DLD1 (cell line): ENCODE data around the gene PCDHA1.
"Not testable (repeated sequence)": the region's sequence is repeated elsewhere in the genome, so short reads cannot be mapped to it uniquely, and the experiment has no call there.

Source experiments
- in situ Hi-C: cut with HindIII; loops from 2 replicates; pipeline ENCODE4 v1.10.0; 2017; ENCODE audit warnings: low sequenced_read_pairs

Gene PCDHA1

DNA sequence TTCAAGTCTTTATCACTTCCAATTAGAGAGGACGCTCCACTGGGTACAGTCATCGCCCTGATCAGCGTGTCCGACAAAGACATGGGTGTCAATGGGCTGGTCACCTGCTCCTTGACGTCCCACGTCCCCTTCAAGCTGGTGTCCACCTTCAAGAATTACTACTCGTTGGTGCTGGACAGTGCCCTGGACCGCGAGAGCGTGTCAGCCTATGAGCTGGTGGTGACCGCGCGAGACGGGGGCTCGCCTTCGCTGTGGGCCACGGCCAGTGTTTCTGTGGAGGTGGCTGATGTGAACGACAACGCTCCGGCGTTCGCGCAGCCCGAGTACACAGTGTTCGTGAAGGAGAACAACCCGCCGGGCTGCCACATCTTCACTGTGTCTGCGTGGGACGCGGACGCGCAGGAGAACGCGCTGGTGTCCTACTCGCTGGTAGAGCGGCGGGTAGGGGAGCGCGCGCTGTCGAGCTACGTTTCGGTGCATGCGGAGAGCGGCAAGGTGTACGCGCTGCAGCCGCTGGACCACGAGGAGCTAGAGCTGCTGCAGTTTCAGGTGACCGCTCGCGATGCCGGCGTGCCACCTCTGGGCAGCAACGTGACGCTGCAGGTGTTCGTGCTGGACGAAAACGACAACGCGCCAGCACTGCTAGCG is 22.4 kb downstream of the PCDHA1 start:
- in situ Hi-C loops: not testable (repeated sequence)

DNA sequence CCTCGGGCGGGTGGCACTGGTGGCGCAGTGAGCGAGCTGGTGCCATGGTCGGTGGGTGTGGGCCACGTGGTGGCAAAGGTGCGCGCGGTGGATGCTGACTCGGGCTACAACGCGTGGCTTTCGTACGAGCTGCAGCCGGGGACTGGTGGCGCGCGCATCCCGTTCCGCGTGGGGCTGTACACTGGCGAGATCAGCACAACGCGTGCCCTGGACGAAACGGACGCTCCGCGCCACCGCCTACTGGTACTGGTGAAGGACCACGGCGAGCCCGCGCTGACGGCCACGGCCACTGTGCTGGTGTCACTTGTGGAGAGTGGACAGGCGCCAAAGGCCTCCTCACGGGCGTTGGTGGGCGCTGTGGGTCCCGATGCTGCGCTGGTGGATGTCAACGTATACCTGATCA is 22.9 kb downstream of the PCDHA1 start:
- in situ Hi-C loops: no loop called here

DNA sequence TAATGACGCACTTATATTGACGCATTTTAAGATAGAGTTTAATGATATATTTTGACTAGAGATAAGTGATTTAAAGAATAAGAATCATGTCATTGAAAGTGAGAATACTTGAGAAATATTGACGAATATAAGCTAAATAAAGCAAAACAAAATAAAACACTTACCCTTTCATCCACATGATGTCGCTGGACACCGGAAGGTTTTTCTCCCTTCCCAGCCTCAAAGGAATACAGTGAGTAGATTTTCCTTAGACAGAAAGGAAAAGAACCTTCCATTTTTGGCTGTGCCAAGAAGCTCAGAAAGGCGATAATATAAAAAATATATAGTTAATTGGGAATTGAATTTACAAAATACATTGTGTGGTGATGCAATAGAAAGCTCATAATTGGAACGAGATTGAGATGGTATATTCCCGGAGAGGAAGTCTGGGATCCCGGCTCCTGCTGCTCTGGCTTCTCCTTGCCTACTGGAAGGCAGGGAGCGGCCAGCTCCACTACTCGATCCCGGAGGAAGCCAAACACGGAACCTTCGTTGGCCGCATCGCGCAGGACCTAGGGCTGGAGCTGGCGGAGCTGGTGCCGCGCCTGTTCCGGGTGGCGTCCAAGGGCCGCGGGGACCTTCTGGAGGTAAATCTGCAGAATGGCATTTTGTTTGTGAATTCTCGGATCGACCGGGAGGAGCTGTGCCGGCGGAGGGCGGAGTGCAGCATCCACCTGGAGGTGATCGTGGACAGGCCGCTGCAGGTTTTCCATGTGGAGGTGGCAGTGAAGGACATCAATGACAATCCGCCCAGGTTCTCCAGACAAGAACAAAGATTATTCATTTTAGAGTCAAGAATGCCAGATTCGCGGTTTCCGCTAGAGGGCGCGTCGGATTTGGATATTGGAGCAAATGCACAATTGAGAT is 35.7 kb downstream of the PCDHA1 start, which contains the start of gene PCDHA5:
TSS of gene PCDHA5 (plus strand) at position 239 of the 906 bp plus-strand sequence.
- in situ Hi-C loops: no loop called here

DNA sequence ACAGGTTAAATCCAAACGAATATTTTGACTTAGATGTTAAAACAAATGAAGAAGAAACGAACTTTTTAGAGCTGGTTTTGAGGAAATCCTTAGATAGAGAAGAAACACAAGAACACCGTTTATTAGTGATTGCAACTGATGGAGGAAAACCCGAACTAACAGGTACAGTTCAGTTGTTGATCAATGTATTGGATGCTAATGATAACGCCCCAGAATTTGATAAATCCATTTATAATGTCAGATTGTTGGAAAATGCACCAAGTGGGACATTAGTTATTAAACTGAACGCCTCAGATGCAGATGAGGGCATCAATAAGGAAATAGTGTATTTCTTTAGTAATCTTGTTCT is 36.3 kb downstream of the PCDHA1 start:
- in situ Hi-C loops: no loop called here

DNA sequence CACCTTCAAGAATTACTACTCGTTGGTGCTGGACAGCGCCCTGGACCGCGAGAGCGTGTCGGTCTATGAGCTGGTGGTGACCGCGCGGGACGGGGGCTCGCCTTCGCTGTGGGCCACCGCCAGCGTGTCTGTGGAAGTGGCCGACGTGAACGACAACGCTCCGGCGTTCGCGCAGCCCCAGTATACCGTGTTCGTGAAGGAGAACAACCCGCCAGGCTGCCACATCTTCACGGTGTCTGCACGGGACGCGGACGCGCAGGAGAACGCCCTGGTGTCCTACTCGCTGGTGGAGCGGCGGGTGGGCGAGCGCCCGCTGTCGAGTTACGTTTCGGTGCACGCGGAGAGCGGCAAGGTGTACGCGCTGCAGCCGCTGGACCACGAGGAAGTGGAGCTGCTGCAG is 37.0 kb downstream of the PCDHA1 start:
- in situ Hi-C loops: not testable (repeated sequence)

DNA sequence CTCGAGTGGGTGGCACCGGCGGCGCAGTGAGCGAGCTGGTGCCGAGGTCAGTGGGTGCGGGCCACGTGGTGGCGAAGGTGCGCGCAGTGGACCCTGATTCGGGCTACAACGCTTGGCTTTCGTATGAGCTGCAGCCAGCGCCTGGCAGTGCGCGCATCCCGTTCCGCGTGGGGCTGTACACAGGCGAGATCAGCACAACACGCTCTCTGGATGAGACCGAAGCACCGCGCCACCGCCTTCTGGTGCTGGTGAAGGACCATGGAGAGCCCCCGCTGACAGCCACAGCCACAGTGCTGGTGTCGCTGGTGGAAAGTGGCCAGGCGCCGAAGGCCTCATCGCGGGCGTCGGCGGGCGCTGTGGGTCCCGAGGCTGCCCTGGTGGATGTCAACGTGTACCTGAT is 37.5 kb downstream of the PCDHA1 start:
- in situ Hi-C loops: no loop called here

DNA sequence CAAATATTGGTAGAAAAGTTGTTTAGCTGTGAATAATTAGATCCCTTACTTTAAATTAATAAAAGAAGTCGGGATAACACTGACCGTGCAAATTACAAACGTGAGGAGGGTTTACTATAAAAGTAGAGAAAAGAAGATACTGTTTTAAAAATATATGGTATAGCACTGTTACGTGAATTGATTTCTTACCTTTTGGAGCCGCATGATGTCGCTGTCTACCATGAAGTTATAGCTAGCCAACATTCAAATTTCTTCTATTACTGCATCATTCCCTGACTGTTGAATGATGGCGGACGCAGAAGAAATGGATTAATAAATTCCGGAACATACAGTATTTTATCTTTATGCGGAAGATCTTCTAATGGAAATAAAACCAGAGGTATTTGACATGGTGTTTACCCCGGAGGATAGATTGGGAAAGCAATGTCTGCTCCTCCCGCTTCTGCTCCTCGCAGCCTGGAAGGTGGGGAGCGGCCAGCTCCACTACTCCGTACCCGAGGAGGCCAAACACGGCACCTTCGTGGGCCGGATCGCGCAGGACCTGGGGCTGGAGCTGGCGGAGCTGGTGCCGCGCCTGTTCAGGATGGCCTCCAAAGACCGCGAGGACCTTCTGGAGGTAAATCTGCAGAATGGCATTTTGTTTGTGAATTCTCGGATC is 41.9 kb downstream of the PCDHA1 start, which contains the start of gene PCDHA6:
TSS of gene PCDHA6 (plus strand) at position 257 of the 658 bp plus-strand sequence. CDS start at position 389, 132 bp downstream.
- in situ Hi-C loops: no loop called here

DNA sequence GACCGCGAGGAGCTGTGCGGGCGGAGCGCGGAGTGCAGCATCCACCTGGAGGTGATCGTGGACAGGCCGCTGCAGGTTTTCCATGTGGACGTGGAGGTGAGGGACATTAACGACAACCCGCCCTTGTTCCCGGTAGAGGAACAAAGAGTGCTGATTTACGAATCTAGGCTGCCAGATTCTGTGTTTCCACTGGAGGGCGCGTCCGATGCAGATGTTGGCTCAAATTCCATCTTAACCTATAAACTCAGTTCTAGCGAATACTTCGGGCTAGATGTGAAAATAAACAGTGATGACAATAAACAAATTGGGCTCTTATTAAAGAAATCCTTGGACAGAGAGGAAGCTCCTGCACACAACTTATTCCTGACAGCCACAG is 42.4 kb downstream of the PCDHA1 start:
- in situ Hi-C loops: no loop called here

DNA sequence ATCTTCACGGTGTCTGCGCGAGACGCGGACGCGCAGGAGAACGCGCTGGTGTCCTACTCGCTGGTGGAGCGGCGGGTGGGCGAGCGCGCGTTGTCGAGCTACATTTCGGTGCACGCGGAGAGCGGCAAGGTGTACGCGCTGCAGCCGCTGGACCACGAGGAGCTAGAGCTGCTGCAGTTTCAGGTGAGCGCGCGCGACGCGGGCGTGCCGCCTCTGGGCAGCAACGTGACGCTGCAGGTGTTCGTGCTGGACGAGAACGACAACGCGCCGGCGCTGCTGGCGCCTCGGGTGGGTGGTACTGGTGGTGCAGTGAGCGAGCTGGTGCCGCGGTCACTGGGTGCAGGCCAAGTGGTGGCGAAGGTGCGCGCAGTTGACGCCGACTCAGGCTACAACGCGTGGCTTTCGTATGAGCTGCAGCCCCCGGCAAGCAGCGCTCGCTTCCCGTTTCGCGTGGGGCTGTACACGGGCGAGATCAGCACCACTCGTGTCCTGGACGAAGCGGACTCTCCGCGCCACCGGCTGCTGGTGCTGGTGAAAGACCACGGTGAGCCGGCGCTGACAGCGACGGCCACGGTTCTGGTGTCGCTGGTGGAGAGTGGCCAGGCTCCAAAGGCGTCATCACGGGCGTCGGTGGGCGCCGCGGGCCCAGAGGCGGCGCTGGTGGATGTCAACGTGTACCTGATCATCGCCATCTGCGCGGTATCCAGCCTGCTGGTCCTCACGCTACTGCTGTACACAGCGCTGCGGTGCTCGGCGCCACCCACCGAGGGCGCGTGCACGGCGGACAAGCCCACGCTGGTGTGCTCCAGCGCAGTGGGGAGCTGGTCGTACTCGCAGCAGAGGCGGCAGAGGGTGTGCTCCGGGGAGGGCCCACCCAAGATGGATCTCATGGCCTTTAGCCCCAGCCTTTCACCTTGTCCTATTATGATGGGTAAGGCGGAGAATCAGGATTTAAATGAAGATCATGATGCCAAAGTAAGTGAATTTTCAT is 43.9 kb downstream of the PCDHA1 start:
- in situ Hi-C loops: not testable (repeated sequence)

DNA sequence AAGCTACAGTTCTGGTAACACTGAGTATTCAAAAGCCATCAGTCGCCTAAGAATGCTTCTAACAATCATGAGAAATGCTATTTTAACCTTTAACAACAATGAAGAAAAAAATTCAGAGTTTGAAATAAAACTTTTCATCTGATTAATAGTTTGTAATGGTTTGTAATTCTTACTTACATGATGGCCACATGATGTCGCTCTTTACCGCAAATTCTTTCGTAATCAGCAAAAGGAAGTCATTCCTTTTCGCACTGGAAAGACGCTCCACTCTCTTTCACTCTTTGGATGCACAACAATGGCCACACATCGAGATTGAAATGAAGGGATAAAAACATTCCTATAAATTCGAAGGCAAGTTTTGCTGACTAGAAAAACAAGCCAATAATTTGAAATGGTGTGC is 48.1 kb downstream of the PCDHA1 start, which contains the start of gene PCDHA7:
TSS of gene PCDHA7 (plus strand) at position 277 of the 400 bp plus-strand sequence. CDS start at position 392, 115 bp downstream.
- in situ Hi-C loops: no loop called here

DNA sequence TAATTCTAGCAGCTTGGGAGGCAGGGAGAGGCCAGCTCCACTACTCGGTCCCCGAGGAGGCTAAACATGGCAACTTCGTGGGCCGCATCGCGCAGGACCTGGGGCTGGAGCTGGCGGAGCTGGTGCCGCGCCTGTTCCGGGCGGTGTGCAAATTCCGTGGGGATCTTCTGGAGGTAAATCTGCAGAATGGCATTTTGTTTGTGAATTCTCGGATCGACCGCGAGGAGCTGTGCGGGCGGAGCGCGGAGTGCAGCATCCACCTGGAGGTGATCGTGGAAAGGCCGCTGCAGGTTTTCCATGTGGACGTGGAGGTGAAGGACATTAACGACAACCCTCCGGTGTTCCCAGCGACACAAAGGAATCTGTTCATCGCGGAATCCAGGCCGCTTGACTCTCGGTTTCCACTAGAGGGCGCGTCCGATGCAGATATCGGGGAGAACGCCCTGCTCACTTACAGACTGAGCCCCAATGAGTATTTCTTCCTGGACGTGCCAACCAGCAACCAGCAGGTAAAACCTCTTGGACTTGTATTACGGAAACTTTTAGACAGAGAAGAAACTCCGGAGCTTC is 48.6 kb downstream of the PCDHA1 start:
- in situ Hi-C loops: not testable (repeated sequence)

DNA sequence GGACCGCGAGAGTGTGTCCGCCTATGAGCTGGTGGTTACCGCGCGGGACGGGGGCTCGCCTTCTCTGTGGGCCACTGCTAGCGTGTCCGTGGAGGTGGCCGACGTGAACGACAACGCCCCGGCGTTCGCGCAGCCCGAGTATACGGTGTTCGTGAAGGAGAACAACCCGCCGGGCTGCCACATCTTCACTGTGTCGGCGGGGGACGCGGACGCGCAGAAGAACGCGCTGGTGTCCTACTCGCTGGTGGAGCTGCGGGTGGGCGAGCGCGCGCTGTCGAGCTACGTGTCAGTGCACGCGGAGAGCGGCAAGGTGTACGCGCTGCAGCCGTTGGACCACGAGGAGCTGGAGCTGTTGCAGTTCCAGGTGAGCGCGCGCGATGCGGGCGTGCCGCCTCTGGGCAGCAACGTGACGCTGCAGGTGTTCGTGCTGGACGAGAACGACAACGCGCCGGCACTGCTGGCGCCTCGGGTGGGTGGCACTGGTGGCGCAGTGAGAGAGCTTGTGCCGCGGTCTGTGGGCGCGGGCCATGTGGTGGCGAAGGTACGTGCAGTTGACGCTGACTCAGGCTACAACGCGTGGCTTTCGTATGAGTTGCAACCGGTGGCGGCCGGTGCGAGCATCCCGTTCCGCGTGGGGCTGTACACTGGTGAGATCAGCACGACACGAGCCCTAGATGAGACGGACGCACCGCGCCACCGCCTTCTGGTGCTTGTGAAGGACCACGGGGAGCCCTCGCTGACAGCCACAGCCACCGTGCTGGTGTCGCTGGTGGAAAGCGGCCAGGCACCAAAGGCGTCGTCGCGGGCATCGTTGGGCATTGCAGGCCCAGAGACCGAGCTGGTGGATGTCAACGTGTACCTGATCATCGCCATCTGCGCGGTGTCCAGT is 49.9 kb downstream of the PCDHA1 start:
- in situ Hi-C loops: no loop called here

DNA sequence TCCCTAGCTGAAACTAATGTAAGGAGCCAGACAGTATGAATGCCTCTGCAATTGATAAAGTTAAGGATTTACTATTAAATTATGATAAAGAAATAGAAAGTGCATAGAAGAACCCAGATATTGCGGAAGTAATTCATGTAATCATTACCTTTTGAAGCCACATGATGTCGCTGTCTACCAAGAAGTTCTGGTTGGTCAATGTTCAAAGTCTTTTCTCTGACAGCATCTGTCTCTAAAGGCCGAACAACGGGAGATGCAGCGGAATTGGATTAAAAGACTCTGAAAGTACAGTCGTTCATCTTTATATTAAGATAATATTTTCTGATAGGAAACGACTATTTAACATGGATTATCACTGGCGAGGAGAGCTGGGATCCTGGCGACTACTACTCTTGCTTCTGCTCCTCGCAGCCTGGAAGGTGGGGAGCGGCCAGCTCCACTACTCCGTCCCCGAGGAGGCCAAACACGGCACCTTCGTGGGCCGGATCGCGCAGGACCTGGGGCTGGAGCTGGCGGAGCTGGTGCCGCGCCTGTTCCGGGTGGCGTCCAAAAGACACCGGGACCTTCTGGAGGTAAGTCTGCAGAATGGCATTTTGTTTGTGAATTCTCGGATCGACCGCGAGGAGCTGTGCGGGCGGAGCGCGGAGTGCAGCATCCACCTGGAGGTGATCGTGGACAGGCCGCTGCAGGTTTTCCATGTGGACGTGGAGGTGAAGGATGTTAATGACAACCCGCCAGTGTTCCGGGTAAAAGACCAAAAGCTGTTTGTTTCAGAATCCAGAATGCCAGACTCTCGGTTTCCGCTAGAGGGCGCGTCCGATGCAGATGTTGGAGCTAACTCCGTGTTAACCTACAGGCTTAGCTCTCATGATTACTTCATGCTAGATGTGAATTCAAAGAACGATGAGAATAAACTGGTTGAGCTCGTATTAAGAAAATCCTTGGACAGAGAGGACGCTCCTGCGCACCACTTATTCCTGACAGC is 55.3 kb downstream of the PCDHA1 start, which contains the start of gene PCDHA8:
TSS of gene PCDHA8 (plus strand) at position 210 of the 985 bp plus-strand sequence. CDS start at position 345, 135 bp downstream.
- in situ Hi-C loops: no loop called here

DNA sequence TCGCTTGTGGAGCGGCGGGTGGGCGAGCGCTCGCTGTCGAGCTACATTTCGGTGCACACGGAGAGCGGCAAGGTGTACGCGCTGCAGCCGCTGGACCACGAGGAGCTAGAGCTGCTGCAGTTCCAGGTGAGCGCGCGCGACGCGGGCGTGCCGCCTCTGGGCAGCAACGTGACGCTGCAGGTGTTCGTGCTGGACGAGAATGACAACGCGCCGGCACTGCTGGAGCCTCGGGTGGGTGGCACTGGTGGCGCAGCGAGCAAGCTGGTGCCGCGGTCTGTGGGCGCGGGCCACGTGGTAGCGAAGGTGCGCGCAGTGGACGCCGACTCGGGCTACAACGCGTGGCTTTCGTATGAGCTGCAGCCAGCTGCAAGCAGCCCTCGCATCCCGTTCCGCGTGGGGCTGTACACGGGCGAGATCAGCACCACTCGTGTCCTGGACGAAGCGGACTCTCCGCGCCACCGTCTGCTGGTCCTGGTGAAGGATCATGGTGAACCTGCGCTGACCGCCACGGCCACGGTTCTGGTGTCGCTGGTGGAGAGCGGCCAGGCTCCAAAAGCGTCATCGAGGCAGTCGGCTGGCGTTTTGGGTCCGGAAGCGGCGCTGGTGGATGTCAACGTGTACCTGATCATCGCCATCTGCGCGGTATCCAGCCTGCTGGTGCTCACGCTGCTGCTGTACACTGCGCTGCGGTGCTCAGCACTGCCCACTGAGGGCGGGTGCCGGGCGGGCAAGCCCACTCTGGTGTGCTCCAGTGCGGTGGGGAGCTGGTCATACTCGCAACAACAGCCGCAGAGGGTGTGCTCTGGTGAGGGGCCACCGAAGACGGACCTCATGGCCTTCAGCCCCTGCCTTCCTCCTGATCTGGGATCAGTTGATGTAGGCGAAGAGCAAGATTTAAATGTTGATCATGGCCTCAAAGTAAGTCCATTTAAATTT is 57.1 kb downstream of the PCDHA1 start:
- in situ Hi-C loops: no loop called here

DNA sequence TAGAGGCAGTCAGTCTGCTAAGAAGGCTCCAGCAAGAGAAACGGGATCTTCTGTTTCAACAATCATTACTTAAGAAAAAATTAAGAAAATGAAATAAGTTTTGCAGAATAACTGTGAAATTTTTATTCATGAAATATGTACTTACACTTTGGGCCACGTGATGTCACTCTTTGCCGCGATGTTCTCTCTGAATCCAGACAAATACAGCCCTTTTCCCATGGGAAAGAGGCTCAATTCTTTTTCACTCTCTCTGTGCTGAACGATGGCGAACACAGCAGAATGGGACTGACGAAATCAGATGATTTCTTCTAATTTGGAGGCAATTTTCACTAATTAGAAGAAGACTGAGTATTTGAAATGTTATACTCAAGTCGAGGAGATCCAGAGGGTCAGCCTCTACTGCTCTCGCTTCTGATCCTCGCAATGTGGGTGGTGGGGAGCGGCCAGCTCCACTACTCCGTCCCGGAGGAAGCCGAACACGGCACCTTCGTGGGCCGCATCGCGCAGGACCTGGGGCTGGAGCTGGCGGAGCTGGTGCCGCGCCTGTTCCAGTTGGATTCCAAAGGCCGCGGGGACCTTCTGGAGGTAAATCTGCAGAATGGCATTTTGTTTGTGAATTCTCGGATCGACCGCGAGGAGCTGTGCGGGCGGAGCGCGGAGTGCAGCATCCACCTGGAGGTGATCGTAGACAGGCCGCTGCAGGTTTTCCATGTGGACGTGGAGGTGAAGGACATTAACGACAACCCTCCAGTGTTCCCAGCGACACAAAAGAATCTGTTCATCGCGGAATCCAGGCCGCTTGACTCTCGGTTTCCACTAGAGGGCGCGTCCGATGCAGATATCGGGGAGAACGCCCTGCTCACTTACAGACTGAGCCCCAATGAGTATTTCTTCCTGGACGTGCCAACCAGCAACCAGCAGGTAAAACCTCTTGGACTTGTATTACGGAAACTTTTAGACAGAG is 62.5 kb downstream of the PCDHA1 start, which contains the start of gene PCDHA9:
TSS of gene PCDHA9 (plus strand) at position 244 of the 964 bp plus-strand sequence. CDS start at position 358, 114 bp downstream.
- in situ Hi-C loops: not testable (repeated sequence)
